Measurements from ENCODE around the gene SECISBP2L. TPM values are rescaled to one million over a fixed set of nuclear protein-coding genes. Genes with fewer than 3 reads are reported as not detected.

SECISBP2L gene
- total and polyA plus RNA-seq, 2 donors (not counting 3 experiments of a cell fraction or from before 2014, with no cell fraction given): 23.1 to 52.3 TPM

- H3K79me2 ChIP-seq (ENCODE audit: control insufficient read depth, insufficient read depth, low read length): no peaks in the 10 kb centered on the region
- no peaks in the 10 kb centered on the region for H3K36me3 ChIP-seq (ENCODE audit: control insufficient read depth in 2 of 2, extremely low read depth in 1 of 2, insufficient read depth in 2 of 2, low read length in 2 of 2)
- peaks cover 5 to 9% of the 10 kb centered on the region in 2 experiments for H3K27me3 ChIP-seq (ENCODE audit: control insufficient read depth in 2 of 2, insufficient read depth in 2 of 2, low read length in 2 of 2)
- intact Hi-C loops (cut with micrococcal nuclease): no loop called here
- H3K9ac ChIP-seq (replicated peaks; ENCODE audit: extremely low read depth, insufficient read depth, low read length): no peak overlapping the region
- no peak for DNase-seq (ENCODE audit: low read depth, low spot score)
- no peak overlapping the region for H3K27ac ChIP-seq (ENCODE audit: insufficient read depth, low read depth, low read length)
- dilution Hi-C loops (cut with MboI; ENCODE audit: extremely low pct_ligation_motif_present, low sequenced_read_pairs): no loop called here
- H3K9me1 ChIP-seq (replicated peaks; ENCODE audit: control insufficient read depth, extremely low read depth, insufficient read depth, low read length): no peaks in the 10 kb centered on the region
- CTCF ChIA-PET: no interaction called here
- POLR2A ChIA-PET: interaction anchor here (0.6 kb wide), 1 partner anchor 55 kb away, joined by 5 read pairs; no protein-coding TSS in a partner anchor
- no peak for FAIRE-seq
- TF ChIP-seq POLR2AphosphoS5 (IDR thresholded peaks at IDR 0.05; ENCODE audit: insufficient read depth, low read depth, low read length) (no peak), MAX (IDR thresholded peaks at IDR 0.05; ENCODE audit: insufficient read depth, insufficient read length) (no peak), CTCF (IDR thresholded peaks at IDR 0.05; ENCODE audit: extremely low read depth in 1 of 2, insufficient read depth in 1 of 2, low read depth in 1 of 2, low read length in 2 of 2) (no peak), GATA2 (IDR thresholded peaks at IDR 0.05; ENCODE audit: insufficient read depth, insufficient read length, low read depth, low read length) (no peak), JUN (IDR thresholded peaks at IDR 0.05; ENCODE audit: borderline replicate concordance, insufficient read depth, insufficient read length, low read depth) (no peak), MYC (IDR thresholded peaks at IDR 0.05; ENCODE audit: low read depth, low read length) (no peak), POLR2A (IDR thresholded peaks at IDR 0.05; ENCODE audit: low read depth, low read length) (no peak), FOS (IDR thresholded peaks at IDR 0.05; ENCODE audit: borderline replicate concordance, insufficient read depth, low read length) (no peak), EZH2 (IDR thresholded peaks at IDR 0.05; ENCODE audit: borderline replicate concordance, low read depth, low read length, severe bottlenecking) (no peak)
- BruUV-seq (replicated peaks): no TSS peak
- H3K4me3 ChIP-seq (replicated peaks in 1 of 3; ENCODE audit: insufficient read depth in 1 of 3, low read depth in 1 of 3, low read length in 3 of 3): no peak overlapping the region
- no peaks in the 10 kb centered on the region for H3K9me3 ChIP-seq (replicated peaks; ENCODE audit: control insufficient read depth, insufficient read depth, low read length)
- no peak overlapping the region for H3K4me2 ChIP-seq (ENCODE audit: insufficient read depth, low read length)
- H4K20me1 ChIP-seq (replicated peaks; ENCODE audit: control insufficient read depth, extremely low read depth, insufficient read depth, low read length): no peaks in the 10 kb centered on the region
- H2AFZ ChIP-seq (ENCODE audit: low read depth, low read length): no peak overlapping the region
- no peaks in the 10 kb centered on the region for H3K4me1 ChIP-seq (ENCODE audit: control insufficient read depth, extremely low read depth, insufficient read depth, low read length)
Measured at GRCh38 chr15:48981941-48982340, 64.3 kb downstream of the SECISBP2L start.

Measured in endothelial cell of umbilical vein (primary cell).